Gastroesophageal sphincter (tissue), 4 donors: ENCODE data around the gene ADIPOR2. TPM values are rescaled to one million over a fixed set of nuclear protein-coding genes. Genes with fewer than 3 reads are reported as not detected.
"Not testable (repeated sequence)": the region's sequence is repeated elsewhere in the genome, so short reads cannot be mapped to it uniquely, and the experiment has no call there.

Experiments used
- ATAC-seq: fragments of 150-250 bp; one replicate; pipeline ENCODE4 v1.9.1; 2016; ENCODE audit warnings: mild to moderate bottlenecking, moderate library complexity
- H3K27ac ChIP-seq, 4 donors: fragments of 200-600 bp; sonication (generic) in 3 of 4; 1 replicate in 3 of 4; 2 replicates in 1 of 4; pipeline ENCODE4 v1.5.1; 2016 to 2019
- H3K27me3 ChIP-seq: fragments of 200-600 bp; sonication (generic); one replicate; pipeline ENCODE4 v1.5.1; 2019
- H3K36me3 ChIP-seq, 2 donors: fragments of 200-600 bp; sonication (generic); one replicate each; pipeline ENCODE4 v1.5.1; 2019; ENCODE audit warnings: control low read depth in 1 of 2
- H3K4me1 ChIP-seq, 3 donors: fragments of 200-600 bp; sonication (generic); 1 replicate in 2 of 3; 2 replicates in 1 of 3; pipeline ENCODE4 v1.5.1; 2016 to 2019; ENCODE audit warnings: control low read depth in 2 of 3
- H3K4me3 ChIP-seq, 2 donors: fragments of 200-600 bp; sonication (generic); one replicate each; pipeline ENCODE4 v1.5.1; 2019; ENCODE audit warnings: mild to moderate bottlenecking in 1 of 2, moderate library complexity in 1 of 2
- H3K9me3 ChIP-seq, 3 donors: fragments of 200-600 bp; sonication (generic); one replicate each; pipeline ENCODE4 v1.5.1; 2017 to 2019; ENCODE audit warnings: control low read depth in 2 of 3
- EP300 ChIP-seq: sonication (generic); formaldehyde crosslinking; IDR thresholded peaks from one replicate; pipeline ENCODE4 v1.6.1; 2017; ENCODE audit warnings: antibody characterized with exemption, mild to moderate bottlenecking
- POLR2A ChIP-seq, 2 donors: fragments of 450-650 bp; IDR thresholded peaks; one replicate each; pipeline ENCODE4 v1.6.1; 2017; ENCODE audit warnings: antibody characterized with exemption in 2 of 2, mild to moderate bottlenecking in 2 of 2, moderate library complexity in 1 of 2
- POLR2AphosphoS5 ChIP-seq: sonication (generic); formaldehyde crosslinking; IDR thresholded peaks from one replicate; pipeline ENCODE4 v1.6.1; 2017; ENCODE audit warnings: antibody characterized with exemption
- WGBS, 2 donors: methylation state at CpG; one replicate each; pipeline ENCODE4 v1.1.5; 2018; ENCODE audit warnings: low coverage in 1 of 2; 5-methylcytosine and 5-hydroxymethylcytosine counted together
- total RNA-seq, 4 donors: library from RNA; depleted of rRNA; stranded (reverse); fragments of >200 nt; gene quantifications; one replicate each; pipeline ENCODE4 v1.1.0, GENCODE V29; 2016
- TF ChIP-seq, protein P1 (sequence below), 4 experiments: fragments of 200-600 bp in 2 of 4; fragments of 450-650 bp in 2 of 4; sonication (generic) in 1 of 4; IDR thresholded peaks; one replicate each; pipeline ENCODE4 v1.5.1; 2017 to 2019; ENCODE audit warnings: antibody characterized with exemption in 4 of 4, mild to moderate bottlenecking in 2 of 4, moderate library complexity in 2 of 4

ADIPOR2 gene
- total RNA-seq, 4 donors from 2014 or later, result 26.6 to 37.9 (median 33.4) TPM

DNA sequence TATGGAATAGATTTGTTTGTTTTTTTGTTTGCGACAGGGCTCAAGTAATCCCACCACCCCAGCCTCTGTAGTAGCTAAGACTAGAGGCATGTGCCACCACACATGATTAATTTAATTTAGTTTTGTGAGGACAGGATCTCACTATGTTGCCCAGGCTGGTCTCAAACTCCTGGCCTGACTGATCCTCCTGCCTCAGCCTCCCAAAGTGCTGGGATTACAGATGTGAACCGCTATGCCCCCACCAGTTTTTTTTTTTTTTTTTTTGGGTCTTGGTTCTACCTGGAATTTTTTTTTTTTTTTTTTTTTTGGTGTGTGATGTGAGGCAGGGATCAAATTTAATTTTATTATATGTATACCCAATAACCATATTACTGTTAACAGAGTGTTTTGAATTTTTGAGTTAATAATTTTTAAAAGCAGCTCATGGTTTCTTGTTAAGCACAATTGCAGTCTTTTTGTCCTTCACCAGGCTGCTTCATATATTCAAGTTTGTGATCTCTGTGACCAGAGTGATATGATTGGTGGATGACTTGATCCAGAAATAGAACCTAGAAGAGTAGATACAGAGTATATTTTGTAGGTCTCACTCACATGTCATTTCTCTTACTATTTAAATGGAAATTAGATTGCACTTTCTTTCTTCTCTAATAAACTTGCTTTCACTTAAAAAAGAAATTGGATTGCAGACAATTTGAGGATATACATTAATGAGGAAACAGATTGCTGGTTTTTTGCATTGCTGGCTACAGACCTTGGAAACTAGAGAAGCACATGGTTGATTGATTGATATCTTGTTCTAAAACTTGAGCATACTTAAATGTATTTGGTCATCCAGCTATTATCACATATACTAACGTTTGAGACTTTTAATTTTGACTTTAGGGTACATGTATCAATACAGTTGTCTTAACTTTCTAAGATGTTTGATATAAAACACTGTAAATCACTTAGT, 13.2 kb downstream of the ADIPOR2 start:
- H3K4me3 ChIP-seq, result no peak overlapping the region
- no peaks in the 10 kb centered on the region for H3K36me3 ChIP-seq
- TF ChIP-seq POLR2AphosphoS5 (no peak), POLR2A (IDR thresholded peaks at IDR 0.05) (no peak), EP300 (no peak)
- TF ChIP-seq, protein P1, sequence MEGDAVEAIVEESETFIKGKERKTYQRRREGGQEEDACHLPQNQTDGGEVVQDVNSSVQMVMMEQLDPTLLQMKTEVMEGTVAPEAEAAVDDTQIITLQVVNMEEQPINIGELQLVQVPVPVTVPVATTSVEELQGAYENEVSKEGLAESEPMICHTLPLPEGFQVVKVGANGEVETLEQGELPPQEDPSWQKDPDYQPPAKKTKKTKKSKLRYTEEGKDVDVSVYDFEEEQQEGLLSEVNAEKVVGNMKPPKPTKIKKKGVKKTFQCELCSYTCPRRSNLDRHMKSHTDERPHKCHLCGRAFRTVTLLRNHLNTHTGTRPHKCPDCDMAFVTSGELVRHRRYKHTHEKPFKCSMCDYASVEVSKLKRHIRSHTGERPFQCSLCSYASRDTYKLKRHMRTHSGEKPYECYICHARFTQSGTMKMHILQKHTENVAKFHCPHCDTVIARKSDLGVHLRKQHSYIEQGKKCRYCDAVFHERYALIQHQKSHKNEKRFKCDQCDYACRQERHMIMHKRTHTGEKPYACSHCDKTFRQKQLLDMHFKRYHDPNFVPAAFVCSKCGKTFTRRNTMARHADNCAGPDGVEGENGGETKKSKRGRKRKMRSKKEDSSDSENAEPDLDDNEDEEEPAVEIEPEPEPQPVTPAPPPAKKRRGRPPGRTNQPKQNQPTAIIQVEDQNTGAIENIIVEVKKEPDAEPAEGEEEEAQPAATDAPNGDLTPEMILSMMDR (IDR thresholded peaks at IDR 0.05), result no peak
- peaks cover 0 to 43% (median 0%) of the 10 kb centered on the region in 3 donors for H3K4me1 ChIP-seq
- no peak for ATAC-seq
- no peaks in the 10 kb centered on the region for H3K9me3 ChIP-seq
- H3K27ac ChIP-seq, result no peak overlapping the region
- 60 to 77% methylated on average over 3 of the region's 3 CpGs for WGBS, 2 donors
- H3K27me3 ChIP-seq, result no peaks in the 10 kb centered on the region

DNA sequence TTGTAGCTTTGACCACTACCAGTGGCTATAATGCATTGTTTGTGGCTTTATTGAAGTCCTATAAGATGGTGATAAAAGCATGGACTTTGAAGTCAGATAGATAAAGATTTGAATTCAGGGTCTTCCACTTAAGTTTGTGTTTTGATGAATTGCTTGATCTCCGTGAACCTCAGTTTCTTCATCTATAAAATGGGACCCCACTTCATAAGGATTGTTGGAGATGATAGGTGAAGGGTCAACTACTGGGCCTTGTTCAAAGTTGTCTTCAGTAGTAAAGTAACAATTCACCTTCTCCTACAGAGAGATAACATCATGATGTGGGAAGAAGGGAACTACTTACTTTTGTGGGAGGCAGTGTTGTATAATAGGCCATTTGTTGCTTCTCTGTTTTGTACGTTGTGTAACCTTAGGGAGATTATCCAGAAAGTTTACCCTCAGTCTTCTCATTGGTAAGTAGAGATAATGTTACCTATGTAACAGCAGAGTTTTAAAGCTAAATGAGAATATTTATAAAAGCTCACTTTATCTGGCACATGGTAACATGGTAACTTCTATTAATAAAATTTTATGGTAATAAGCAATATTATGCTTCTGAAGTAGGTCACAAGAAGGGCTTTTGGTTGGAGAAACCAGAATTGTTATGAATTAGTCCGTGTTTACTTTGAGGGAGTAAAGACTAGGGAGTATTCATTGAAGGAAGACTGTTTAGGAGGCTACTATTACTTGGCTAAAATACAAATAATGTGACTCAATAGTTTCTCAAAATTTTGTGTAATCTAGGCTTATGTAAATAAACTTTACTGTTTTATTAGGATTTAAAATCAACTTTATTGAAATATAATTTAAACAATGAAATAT, 15.1 kb downstream of the ADIPOR2 start:
- ATAC-seq, result no peak

DNA sequence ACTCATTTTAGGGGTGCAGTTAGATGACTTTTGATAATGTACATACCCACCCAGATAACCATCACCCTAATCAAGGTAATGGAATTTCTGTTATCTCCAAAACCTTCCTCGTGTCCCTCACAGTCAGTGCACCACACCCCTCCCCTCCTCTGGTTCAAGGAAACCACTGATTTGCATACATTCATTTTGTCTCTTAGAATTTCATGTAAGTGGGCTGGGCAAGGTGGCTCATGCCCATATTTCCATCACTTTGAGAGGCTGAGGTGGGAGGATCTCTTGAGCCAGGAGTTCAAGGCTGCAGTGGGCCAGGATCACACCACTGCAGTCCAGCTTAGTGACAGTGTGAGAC, 15.7 kb downstream of the ADIPOR2 start:
- no peak for TF ChIP-seq POLR2AphosphoS5
- no peak for TF ChIP-seq EP300
- TF ChIP-seq, protein P1 (IDR thresholded peaks at IDR 0.05), result no peak
- TF ChIP-seq POLR2A (IDR thresholded peaks at IDR 0.05), result no peak
- Histone ChIP-seq H3K9me3 (no peaks in the 10 kb centered on the region), H3K4me1 (peaks cover 0 to 44% (median 0%) of the 10 kb centered on the region in 3 donors), H3K4me3 (no peak overlapping the region), H3K36me3 (no peaks in the 10 kb centered on the region), H3K27me3 (no peaks in the 10 kb centered on the region), H3K27ac (no peak overlapping the region)
- WGBS, 2 donors, result 45 to 71% methylated on average over 1 of the region's 1 CpG
- ATAC-seq, result no peak

More for the DNA sequence above, 15.1 kb downstream of the ADIPOR2 start:
- WGBS, 2 donors, result 71 to 74% methylated on average over 2 to 3 of the region's 3 CpGs
- no peaks in the 10 kb centered on the region for H3K27me3 ChIP-seq
- H3K27ac ChIP-seq, result no peak overlapping the region
- H3K9me3 ChIP-seq, result no peaks in the 10 kb centered on the region
- H3K36me3 ChIP-seq, result no peaks in the 10 kb centered on the region
- no peak overlapping the region for H3K4me3 ChIP-seq
- H3K4me1 ChIP-seq, result peaks cover 0 to 38% (median 0%) of the 10 kb centered on the region in 3 donors
- TF ChIP-seq, protein P1 (IDR thresholded peaks at IDR 0.05), result no peak
- TF ChIP-seq POLR2A (IDR thresholded peaks at IDR 0.05), result no peak
- no peak for TF ChIP-seq POLR2AphosphoS5
- no peak for TF ChIP-seq EP300

DNA sequence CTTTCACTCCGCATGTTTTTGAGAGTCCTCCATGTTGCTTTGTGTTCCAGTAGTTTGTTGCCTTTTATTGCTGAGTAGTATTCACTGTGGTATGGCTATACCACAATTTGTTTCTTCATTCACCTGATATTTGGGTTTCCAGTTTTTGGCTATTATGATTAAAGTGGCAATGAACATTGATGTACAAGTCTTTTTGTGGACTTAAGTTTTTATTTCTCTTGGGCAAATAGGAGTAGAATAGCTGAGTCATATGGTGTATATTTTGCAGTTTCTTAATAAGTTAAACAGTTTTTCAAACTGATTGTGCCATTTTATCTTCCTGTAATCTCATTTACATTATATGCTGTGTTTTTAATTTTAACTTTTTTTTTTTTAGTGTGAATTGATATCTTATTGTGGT, 16.2 kb downstream of the ADIPOR2 start:
- H3K36me3 ChIP-seq, result no peaks in the 10 kb centered on the region
- H3K27me3 ChIP-seq, result no peaks in the 10 kb centered on the region
- peaks cover 0 to 48% (median 0%) of the 10 kb centered on the region in 3 donors for H3K4me1 ChIP-seq
- 88 to 89% methylated on average over 1 of the region's 1 CpG for WGBS, 2 donors
- H3K4me3 ChIP-seq, result no peak overlapping the region
- H3K27ac ChIP-seq, result no peak overlapping the region
- no peak for ATAC-seq
- no peak for TF ChIP-seq POLR2AphosphoS5
- TF ChIP-seq POLR2A (IDR thresholded peaks at IDR 0.05), result no peak
- TF ChIP-seq, protein P1 (IDR thresholded peaks at IDR 0.05), result no peak
- TF ChIP-seq EP300, result no peak
- no peaks in the 10 kb centered on the region for H3K9me3 ChIP-seq

DNA sequence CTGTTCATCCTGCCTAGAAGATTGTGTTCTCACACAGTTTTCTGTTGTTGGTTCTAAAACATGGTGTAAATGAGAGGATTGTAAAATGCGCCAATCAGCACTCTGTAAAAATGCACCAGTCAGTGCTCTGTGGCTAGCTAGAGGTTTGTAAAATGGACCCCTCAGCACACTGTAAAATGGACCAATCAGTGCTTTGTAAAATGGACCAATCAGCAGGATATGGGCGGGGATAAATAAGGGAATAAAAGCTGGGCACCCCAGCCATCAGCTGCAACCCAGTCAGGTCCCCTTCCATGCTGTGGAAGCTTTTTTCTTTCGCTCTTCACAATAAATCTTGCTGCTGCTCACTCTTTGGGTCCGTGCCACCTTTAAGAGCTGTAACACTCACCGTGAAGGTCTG, 19.1 kb downstream of the ADIPOR2 start:
- H3K4me3 ChIP-seq, H3K9me3 ChIP-seq, H3K27ac ChIP-seq, ATAC-seq, H3K27me3 ChIP-seq: not testable (repeated sequence)
- 91 to 100% methylated on average over 2 to 4 of the region's 5 CpGs for WGBS, 2 donors
- peaks cover 0 to 51% (median 0%) of the 10 kb centered on the region in 3 donors for H3K4me1 ChIP-seq
- peaks cover 0 to 11% of the 10 kb centered on the region in 2 donors for H3K36me3 ChIP-seq

DNA sequence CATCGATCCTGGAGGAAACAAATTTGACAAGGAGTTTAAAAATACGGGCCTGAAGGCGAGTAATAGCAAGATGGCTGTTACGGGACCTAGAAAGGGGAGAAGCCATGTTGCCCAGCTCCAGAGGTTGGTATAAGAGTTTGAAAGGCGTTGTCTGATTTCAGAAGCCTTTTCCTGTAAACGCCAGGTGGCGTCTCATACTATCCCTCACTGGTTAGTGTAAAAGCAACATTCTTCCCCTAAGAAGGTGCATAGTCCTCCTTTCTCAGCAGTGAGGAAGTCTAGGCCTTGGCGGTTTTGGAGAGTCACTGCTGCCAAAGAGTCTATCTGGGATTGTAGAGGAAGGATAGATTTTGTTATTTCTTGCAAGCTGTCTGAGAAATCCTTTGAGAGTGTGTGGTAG, 20.0 kb downstream of the ADIPOR2 start:
- not testable (repeated sequence) for H3K9me3 ChIP-seq, H3K27ac ChIP-seq, ATAC-seq, H3K27me3 ChIP-seq, H3K4me3 ChIP-seq
- peaks cover 0 to 52% (median 0%) of the 10 kb centered on the region in 3 donors for H3K4me1 ChIP-seq
- H3K36me3 ChIP-seq, result peaks cover 0 to 18% of the 10 kb centered on the region in 2 donors
- WGBS, 2 donors, result 89 to 93% methylated on average over 6 to 8 of the region's 8 CpGs

DNA sequence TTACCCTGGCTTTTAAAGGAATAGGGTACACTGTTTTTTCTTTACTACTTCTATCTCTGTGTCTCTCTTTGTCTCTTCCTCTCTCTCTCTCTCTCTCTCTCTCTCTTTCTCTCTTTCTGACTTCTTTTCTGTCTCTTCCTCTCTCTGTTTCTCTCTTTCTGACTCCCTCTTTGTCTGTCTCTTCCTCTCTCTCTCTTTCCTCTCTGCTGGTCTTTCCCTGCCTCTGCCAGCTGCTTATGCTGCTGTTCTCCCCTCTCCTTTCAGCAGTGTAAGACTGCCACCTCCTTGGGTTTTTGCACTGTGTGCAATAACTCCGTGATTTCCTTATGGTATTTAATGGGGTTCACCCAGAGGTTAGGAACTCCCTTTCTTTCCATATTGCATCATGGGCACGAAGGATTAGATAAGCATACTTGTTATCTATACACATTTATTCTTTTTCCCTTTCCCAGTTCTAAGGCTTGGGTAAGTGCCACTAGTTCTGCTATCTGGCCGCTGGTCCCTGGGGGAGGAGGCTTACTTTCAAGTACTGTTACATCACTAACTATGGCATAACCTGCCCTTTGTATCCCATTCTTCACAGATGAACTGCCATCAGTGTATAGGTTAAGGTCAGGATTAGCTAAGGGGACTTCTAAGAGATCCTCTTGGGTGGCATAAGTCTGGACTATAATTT, 20.8 kb downstream of the ADIPOR2 start:
- H3K9me3 ChIP-seq, H3K27ac ChIP-seq, H3K4me3 ChIP-seq, ATAC-seq, H3K27me3 ChIP-seq: not testable (repeated sequence)
- 33 to 34% methylated on average over 2 to 3 of the region's 3 CpGs for WGBS, 2 donors
- H3K4me1 ChIP-seq, result peaks cover 0 to 52% (median under 1%) of the 10 kb centered on the region in 3 donors
- H3K36me3 ChIP-seq, result peaks cover 0 to 18% of the 10 kb centered on the region in 2 donors
